OCI-LY7 (cell line): Measurements from ENCODE around the gene NGDN. TPM values are rescaled to one million over a fixed set of nuclear protein-coding genes. Genes with fewer than 3 reads are reported as not detected.

Experiments used
- BruUV-seq: library from RNA; stranded (reverse); fragments of 400-500 nt; replicated peaks from 2 replicates; lab custom pipeline; 2021; lab: Mats Ljungman, UMichigan
- CTCF ChIA-PET: fragments of 300-600 bp; sonication (Branson Sonifier 250); formaldehyde crosslinking; loops from one replicate; lab custom pipeline; 2022; ENCODE audit warnings: antibody characterized with exemption; ENCODE audit not compliant: unreplicated experiment; lab: Charles Lee
- POLR2A ChIA-PET: fragments of 300-600 bp; sonication (Branson Sonifier 250); formaldehyde crosslinking; loops from one replicate; lab custom pipeline; 2022; ENCODE audit warnings: antibody characterized with exemption; lab: Charles Lee
- DNase-seq: peaks from one replicate; pipeline ENCODE4 v3.0.0-alpha.2; 2015; ENCODE audit warnings: low spot score
- H2AFZ ChIP-seq: fragments of 200-600 bp; sonication (generic), shearing (Covaris generic); 2 replicates; pipeline ENCODE4 v1.6.1; 2014; ENCODE audit warnings: mild to moderate bottlenecking, antibody characterized with exemption, low read length, moderate library complexity
- H3K27ac ChIP-seq: fragments of 200-600 bp; sonication (generic); 2 replicates; pipeline ENCODE4 v1.5.1; 2014; ENCODE audit warnings: mixed run types, low read depth, mild to moderate bottlenecking, moderate library complexity, low read length, inconsistent platforms; ENCODE audit not compliant: poor library complexity, severe bottlenecking
- H3K36me3 ChIP-seq: fragments of 200-600 bp; sonication (generic); 2 replicates; pipeline ENCODE4 v1.6.1; 2014; ENCODE audit warnings: mild to moderate bottlenecking, antibody characterized with exemption, low read length, moderate library complexity, mixed read lengths; ENCODE audit not compliant: insufficient read depth
- H3K4me1 ChIP-seq: fragments of 200-600 bp; sonication (generic); 2 replicates; pipeline ENCODE4 v1.5.1; 2014; ENCODE audit warnings: mild to moderate bottlenecking, low read length; ENCODE audit not compliant: insufficient read depth, poor library complexity, severe bottlenecking
- H3K4me2 ChIP-seq: fragments of 200-600 bp; sonication (generic); 2 replicates; pipeline ENCODE4 v1.6.1; 2014; ENCODE audit warnings: mild to moderate bottlenecking, low read length
- H3K4me3 ChIP-seq: fragments of 200-600 bp; sonication (generic); 2 replicates; pipeline ENCODE4 v1.5.1; 2014; ENCODE audit warnings: mild to moderate bottlenecking, low read depth, low read length; ENCODE audit not compliant: poor library complexity, severe bottlenecking
- H3K79me2 ChIP-seq: fragments of 200-600 bp; sonication (generic); 2 replicates; pipeline ENCODE4 v1.6.1; 2016; ENCODE audit warnings: low read depth, mild to moderate bottlenecking, low read length, moderate library complexity, mixed read lengths; ENCODE audit not compliant: insufficient read depth
- H3K9me2 ChIP-seq: fragments of 200-600 bp; sonication (generic); 2 replicates; pipeline ENCODE4 v1.6.1; 2016; ENCODE audit warnings: mild to moderate bottlenecking, low read length, mixed read lengths; ENCODE audit not compliant: insufficient read depth
- H3K9me3 ChIP-seq: fragments of 200-600 bp; sonication (generic); 2 replicates; pipeline ENCODE4 v1.6.1; 2014; ENCODE audit warnings: mild to moderate bottlenecking, mixed run types, low read length, mixed read lengths
- H4K20me1 ChIP-seq: fragments of 200-600 bp; sonication (generic); 2 replicates; pipeline ENCODE4 v1.6.1; 2014; ENCODE audit warnings: mild to moderate bottlenecking, antibody characterized with exemption, low read length, moderate library complexity, mixed read lengths; ENCODE audit not compliant: insufficient read depth
- CTCF ChIP-seq: fragments of 200-600 bp; sonication (generic); conservative IDR thresholded peaks from 2 replicates; pipeline ENCODE4 v1.5.1; 2014; ENCODE audit warnings: mild to moderate bottlenecking, antibody characterized with exemption, low read length, moderate library complexity, mixed read lengths
- EZH2phosphoT487 ChIP-seq: fragments of 200-600 bp; sonication (generic); IDR thresholded peaks from 2 replicates; pipeline ENCODE4 v1.6.1; 2018; ENCODE audit warnings: low read depth, borderline replicate concordance, mild to moderate bottlenecking, mixed run types, antibody characterized with exemption, low read length, moderate library complexity, mixed read lengths
- intact Hi-C: fragments of 100-400 bp; cut with micrococcal nuclease; formaldehyde crosslinking; loops from one replicate; pipeline ENCODE4 v1.10.0; 2022; ENCODE audit not compliant: unreplicated experiment
- total RNA-seq, 2 experiments: library from RNA; depleted of rRNA in 1 of 2; stranded (reverse); fragments of >200 nt in 1 of 2; shearing (Covaris generic) in 1 of 2; gene quantifications; 2 replicates each; pipeline ENCODE4 v1.2.3, GENCODE V29; 2014 to 2022

The NGDN gene
- total RNA-seq, 2 experiments from 2014 or later, result 53.6 to 57.5 TPM

GRCh38 chr14:23435543-23436326 is 33.8 kb upstream of the NGDN start, which contains the start of gene MYH7:
MYH7 (minus strand) TSS chr14:23435660; CDS start chr14:23433732, 1,928 bp downstream.
- no peak for TF ChIP-seq CTCF
- no peak for TF ChIP-seq EZH2phosphoT487
- Histone ChIP-seq H3K27ac (no peak within 1 kb of the TSS), H2AFZ (no peak within 1 kb of the TSS), H3K9me3 (no peaks in the 10 kb centered on the region), H3K4me3 (no peak within 1 kb of the TSS), H3K4me1 (no peaks in the 10 kb centered on the region), H3K36me3 (no peaks in the 10 kb centered on the region), H4K20me1 (no peaks in the 10 kb centered on the region), H3K9me2 (no peaks in the 10 kb centered on the region), H3K4me2 (no peak within 1 kb of the TSS), H3K79me2 (no peaks in the 10 kb centered on the region)
- no peak for DNase-seq
- ChIA-PET CTCF (no interaction called here), POLR2A (interaction anchor here (0.9 to 1.6 kb wide), 3 partner anchors 8 to 17 kb away, joined by 3 read pairs; no protein-coding TSS in a partner anchor)
- intact Hi-C loops, result no loop called here
- no TSS peak for BruUV-seq

GRCh38 chr14:23436327-23437132 is 33.0 kb upstream of the NGDN start:
- intact Hi-C loops, result no loop called here
- no TSS peak for BruUV-seq
- Histone ChIP-seq H3K79me2 (no peaks in the 10 kb centered on the region), H3K9me2 (no peaks in the 10 kb centered on the region), H3K27ac (no peak overlapping the region), H3K4me3 (no peak overlapping the region), H3K4me1 (no peaks in the 10 kb centered on the region), H3K4me2 (no peak overlapping the region), H2AFZ (no peak overlapping the region), H4K20me1 (no peaks in the 10 kb centered on the region), H3K36me3 (no peaks in the 10 kb centered on the region), H3K9me3 (no peaks in the 10 kb centered on the region)
- DNase-seq, result no peak
- CTCF ChIA-PET, result no interaction called here
- POLR2A ChIA-PET, result interaction anchor here (0.9 to 1.6 kb wide), 3 partner anchors 8 to 17 kb away, joined by 3 read pairs; no protein-coding TSS in a partner anchor
- TF ChIP-seq EZH2phosphoT487 (no peak), CTCF (no peak)
